ENCODE measurements around the gene APBA2.
A peak's percentile ranks its signal among the peaks of the same experiment; 100 is the strongest.

Gene APBA2

GRCh38 chr15:28990390-28990789 lies 104.6 kb downstream of the APBA2 start:
- Histone ChIP-seq H2BK120ac (ENCODE audit: low read depth, low read length) (no peak overlapping the region), H3K9me3 (replicated peaks in 1 of 2; ENCODE audit: control insufficient read depth in 2 of 2, insufficient read depth in 1 of 2, low read depth in 1 of 2, low read length in 2 of 2) (peaks cover 0 to 2% of the 10 kb centered on the region in 2 donors), H3K27ac (replicated peaks; ENCODE audit: low read length) (no peak overlapping the region), H3K18ac (ENCODE audit: low read length) (no peak overlapping the region), H4K8ac (ENCODE audit: low read depth, low read length) (no peak overlapping the region), H3K4me2 (ENCODE audit: insufficient read depth, low read length, poor library complexity, severe bottlenecking) (no peak overlapping the region), H3K79me1 (ENCODE audit: low read depth, low read length) (no peaks in the 10 kb centered on the region), H4K91ac (ENCODE audit: low read depth, low read length, poor library complexity) (no peak overlapping the region), H3K14ac (ENCODE audit: low read length) (no peak overlapping the region), H3K36me3 (replicated peaks in 1 of 2; ENCODE audit: control insufficient read depth in 2 of 2, insufficient read depth in 2 of 2, low read length in 2 of 2) (no peaks in the 10 kb centered on the region), H3K9ac (ENCODE audit: low read depth, low read length, poor library complexity) (no peak overlapping the region), H2AK5ac (ENCODE audit: low read depth, low read length) (no peak overlapping the region), H3K27me3 (ENCODE audit: control insufficient read depth in 3 of 3, insufficient read depth in 3 of 3, low read depth in 1 of 3, low read length in 3 of 3) (no peaks in the 10 kb centered on the region), H2BK15ac (ENCODE audit: low read length) (no peak overlapping the region), H3K4me3 (ENCODE audit: low read length in 2 of 2) (no peak overlapping the region), H3K23ac (ENCODE audit: low read depth, low read length, poor library complexity) (no peak overlapping the region), H2BK12ac (ENCODE audit: low read length) (no peak overlapping the region), H2BK5ac (ENCODE audit: low read length) (no peak overlapping the region), H2AFZ (ENCODE audit: low read length) (no peak overlapping the region), H3K4ac (ENCODE audit: low read length) (no peak overlapping the region), H3K4me1 (ENCODE audit: control insufficient read depth in 2 of 2, insufficient read depth in 1 of 2, low read depth in 1 of 2, low read length in 2 of 2) (peaks cover 30 to 44% of the 10 kb centered on the region in 2 donors)
- WGBS, 2 donors (ENCODE audit: extremely low coverage in 2 of 2, insufficient read length in 2 of 2, insufficient replicate concordance in 1 of 2), result no CpG with 5 or more reads among the region's 2 CpGs
- DNase-seq (ENCODE audit: low spot score), result no peak

DNA sequence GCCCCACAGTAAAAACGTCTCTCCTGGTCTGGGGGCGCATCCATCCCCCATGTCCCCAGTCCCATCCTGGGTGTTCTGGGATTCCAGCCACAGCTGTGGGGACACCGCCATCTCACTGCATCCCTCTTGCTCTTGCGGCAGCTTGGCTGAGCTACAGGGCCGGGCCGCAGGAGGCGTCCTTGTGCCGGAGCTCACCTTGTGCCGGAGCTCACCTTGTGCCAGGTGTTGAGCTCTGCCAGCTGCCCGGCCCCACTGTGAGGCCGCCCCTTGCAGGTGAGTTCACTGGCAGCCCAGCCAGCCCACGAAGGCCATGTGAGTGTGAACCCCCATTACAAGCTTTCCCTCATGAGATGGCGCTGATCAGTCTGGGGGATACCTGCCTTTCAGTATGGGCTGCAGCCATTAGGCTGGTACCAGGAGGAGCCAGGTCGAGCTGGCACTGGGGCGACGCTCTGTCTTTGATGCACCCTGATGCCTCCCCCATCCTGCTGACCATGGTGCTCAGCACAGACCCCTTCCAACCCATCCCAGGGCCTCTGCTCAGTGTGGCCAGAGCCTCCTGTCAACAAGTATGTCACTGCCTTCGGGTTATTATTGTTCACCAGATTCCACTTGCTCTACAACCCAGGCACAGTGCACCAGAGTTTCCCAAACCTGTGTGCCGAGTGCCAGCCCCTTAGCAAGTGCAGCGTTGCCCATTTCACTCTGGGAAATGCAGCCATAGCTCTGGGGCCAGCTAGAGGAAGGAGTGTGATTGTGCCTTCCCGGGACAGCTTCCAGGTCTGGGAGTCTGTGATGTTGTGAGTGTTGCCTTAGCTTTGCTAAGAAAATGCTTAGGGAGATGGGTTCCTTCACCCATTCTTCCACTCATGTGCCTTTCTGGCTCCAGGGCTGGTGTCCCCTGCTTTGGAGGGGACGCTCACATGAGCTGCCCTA lies 105.7 kb downstream of the APBA2 start:
- Histone ChIP-seq H3K14ac (ENCODE audit: low read length) (no peak overlapping the region), H3K4me2 (ENCODE audit: insufficient read depth, low read length, poor library complexity, severe bottlenecking) (no peak overlapping the region), H2BK15ac (ENCODE audit: low read length) (no peak overlapping the region), H4K8ac (ENCODE audit: low read depth, low read length) (no peak overlapping the region), H3K36me3 (replicated peaks in 1 of 2; ENCODE audit: control insufficient read depth in 2 of 2, insufficient read depth in 2 of 2, low read length in 2 of 2) (peaks cover 0 to 8% of the 10 kb centered on the region in 2 donors), H3K4ac (ENCODE audit: low read length) (no peak overlapping the region), H3K4me3 (ENCODE audit: low read length in 2 of 2) (no peak overlapping the region), H2BK12ac (ENCODE audit: low read length) (no peak overlapping the region), H3K79me1 (ENCODE audit: low read depth, low read length) (no peaks in the 10 kb centered on the region), H3K4me1 (ENCODE audit: control insufficient read depth in 2 of 2, insufficient read depth in 1 of 2, low read depth in 1 of 2, low read length in 2 of 2) (peaks cover 28 to 46% of the 10 kb centered on the region in 2 donors), H3K9me3 (replicated peaks in 1 of 2; ENCODE audit: control insufficient read depth in 2 of 2, insufficient read depth in 1 of 2, low read depth in 1 of 2, low read length in 2 of 2) (peaks cover 0 to 2% of the 10 kb centered on the region in 2 donors), H2BK5ac (ENCODE audit: low read length) (no peak overlapping the region), H3K27me3 (ENCODE audit: control insufficient read depth in 3 of 3, insufficient read depth in 3 of 3, low read depth in 1 of 3, low read length in 3 of 3) (no peaks in the 10 kb centered on the region), H3K23ac (ENCODE audit: low read depth, low read length, poor library complexity) (peak overlapping the region; percentile 25), H3K9ac (ENCODE audit: low read depth, low read length, poor library complexity) (no peak overlapping the region), H3K18ac (ENCODE audit: low read length) (peak overlapping the region; percentile 20), H4K91ac (ENCODE audit: low read depth, low read length, poor library complexity) (no peak overlapping the region), H2AK5ac (ENCODE audit: low read depth, low read length) (no peak overlapping the region), H3K27ac (replicated peaks; ENCODE audit: low read length) (no peak overlapping the region), H2AFZ (ENCODE audit: low read length) (no peak overlapping the region), H2BK120ac (ENCODE audit: low read depth, low read length) (no peak overlapping the region)
- no peak for DNase-seq (ENCODE audit: low spot score)
- WGBS, 2 donors (ENCODE audit: extremely low coverage in 2 of 2, insufficient read length in 2 of 2, insufficient replicate concordance in 1 of 2), result no CpG with 5 or more reads among the region's 21 CpGs

- Histone ChIP-seq H2BK120ac (ENCODE audit: low read depth, low read length) (no peak overlapping the region), H3K14ac (ENCODE audit: low read length) (no peak overlapping the region), H2BK12ac (ENCODE audit: low read length) (no peak overlapping the region), H3K9ac (ENCODE audit: low read depth, low read length, poor library complexity) (no peak overlapping the region), H2AK5ac (ENCODE audit: low read depth, low read length) (no peak overlapping the region), H3K27me3 (ENCODE audit: control insufficient read depth in 3 of 3, insufficient read depth in 3 of 3, low read depth in 1 of 3, low read length in 3 of 3) (peaks cover 0 to 2% (median 0%) of the 10 kb centered on the region in 3 experiments), H2BK5ac (ENCODE audit: low read length) (no peak overlapping the region), H2AFZ (ENCODE audit: low read length) (no peak overlapping the region), H3K4me3 (ENCODE audit: low read length in 2 of 2) (no peak overlapping the region), H3K4me1 (ENCODE audit: control insufficient read depth in 2 of 2, insufficient read depth in 1 of 2, low read depth in 1 of 2, low read length in 2 of 2) (peaks cover 28 to 46% of the 10 kb centered on the region in 2 donors), H3K79me1 (ENCODE audit: low read depth, low read length) (no peaks in the 10 kb centered on the region), H3K18ac (ENCODE audit: low read length) (no peak overlapping the region), H3K4ac (ENCODE audit: low read length) (no peak overlapping the region), H4K8ac (ENCODE audit: low read depth, low read length) (no peak overlapping the region), H3K23ac (ENCODE audit: low read depth, low read length, poor library complexity) (no peak overlapping the region), H3K4me2 (ENCODE audit: insufficient read depth, low read length, poor library complexity, severe bottlenecking) (no peak overlapping the region), H3K36me3 (replicated peaks in 1 of 2; ENCODE audit: control insufficient read depth in 2 of 2, insufficient read depth in 2 of 2, low read length in 2 of 2) (peaks cover 0 to 16% of the 10 kb centered on the region in 2 donors), H4K91ac (ENCODE audit: low read depth, low read length, poor library complexity) (no peak overlapping the region), H2BK15ac (ENCODE audit: low read length) (no peak overlapping the region), H3K9me3 (replicated peaks in 1 of 2; ENCODE audit: control insufficient read depth in 2 of 2, insufficient read depth in 1 of 2, low read depth in 1 of 2, low read length in 2 of 2) (no peaks in the 10 kb centered on the region), H3K27ac (replicated peaks; ENCODE audit: low read length) (no peak overlapping the region)
- no peak for DNase-seq (ENCODE audit: low spot score)
- WGBS, 2 donors (ENCODE audit: extremely low coverage in 2 of 2, insufficient read length in 2 of 2, insufficient replicate concordance in 1 of 2), result no CpG with 5 or more reads among the region's 6 CpGs
Observed at GRCh38 chr15:28992336-28992864, 106.6 kb downstream of the APBA2 start.

GRCh38 chr15:28993051-28993719 lies 107.4 kb downstream of the APBA2 start:
- no CpG with 5 or more reads among the region's 12 CpGs for WGBS, 2 donors (ENCODE audit: extremely low coverage in 2 of 2, insufficient read length in 2 of 2, insufficient replicate concordance in 1 of 2)
- no peak overlapping the region for H3K18ac ChIP-seq (ENCODE audit: low read length)
- H2AFZ ChIP-seq (ENCODE audit: low read length), result peak overlapping the region; percentile 13
- no peak for DNase-seq (ENCODE audit: low spot score)
- H2BK120ac ChIP-seq (ENCODE audit: low read depth, low read length), result no peak overlapping the region
- H2BK5ac ChIP-seq (ENCODE audit: low read length), result no peak overlapping the region
- H3K4me2 ChIP-seq (ENCODE audit: insufficient read depth, low read length, poor library complexity, severe bottlenecking), result no peak overlapping the region
- H3K9me3 ChIP-seq (replicated peaks in 1 of 2; ENCODE audit: control insufficient read depth in 2 of 2, insufficient read depth in 1 of 2, low read depth in 1 of 2, low read length in 2 of 2), result no peaks in the 10 kb centered on the region
- H3K27ac ChIP-seq (replicated peaks; ENCODE audit: low read length), result no peak overlapping the region
- H2BK12ac ChIP-seq (ENCODE audit: low read length), result no peak overlapping the region
- H3K14ac ChIP-seq (ENCODE audit: low read length), result no peak overlapping the region
- H2BK15ac ChIP-seq (ENCODE audit: low read length), result no peak overlapping the region
- H3K9ac ChIP-seq (ENCODE audit: low read depth, low read length, poor library complexity), result no peak overlapping the region
- H3K4me1 ChIP-seq (ENCODE audit: control insufficient read depth in 2 of 2, insufficient read depth in 1 of 2, low read depth in 1 of 2, low read length in 2 of 2), result peaks cover 28 to 46% of the 10 kb centered on the region in 2 donors
- peaks cover 0 to 2% (median 0%) of the 10 kb centered on the region in 3 experiments for H3K27me3 ChIP-seq (ENCODE audit: control insufficient read depth in 3 of 3, insufficient read depth in 3 of 3, low read depth in 1 of 3, low read length in 3 of 3)
- no peaks in the 10 kb centered on the region for H3K79me1 ChIP-seq (ENCODE audit: low read depth, low read length)
- H3K23ac ChIP-seq (ENCODE audit: low read depth, low read length, poor library complexity), result no peak overlapping the region
- H2AK5ac ChIP-seq (ENCODE audit: low read depth, low read length), result no peak overlapping the region
- H3K4ac ChIP-seq (ENCODE audit: low read length), result no peak overlapping the region
- H3K36me3 ChIP-seq (replicated peaks in 1 of 2; ENCODE audit: control insufficient read depth in 2 of 2, insufficient read depth in 2 of 2, low read length in 2 of 2), result peaks cover 0 to 18% of the 10 kb centered on the region in 2 donors
- H3K4me3 ChIP-seq (ENCODE audit: low read length in 2 of 2), result no peak overlapping the region
- H4K8ac ChIP-seq (ENCODE audit: low read depth, low read length), result no peak overlapping the region
- no peak overlapping the region for H4K91ac ChIP-seq (ENCODE audit: low read depth, low read length, poor library complexity)
